D341Med (cell line): Measurements from ENCODE around the gene STK32A.
A peak's percentile ranks its signal among the peaks of the same experiment; 100 is the strongest.

Experiments used
- DNase-seq: peaks from one replicate; pipeline ENCODE4 v3.0.0; 2012; ENCODE audit warnings: low spot score

Gene STK32A

DNA sequence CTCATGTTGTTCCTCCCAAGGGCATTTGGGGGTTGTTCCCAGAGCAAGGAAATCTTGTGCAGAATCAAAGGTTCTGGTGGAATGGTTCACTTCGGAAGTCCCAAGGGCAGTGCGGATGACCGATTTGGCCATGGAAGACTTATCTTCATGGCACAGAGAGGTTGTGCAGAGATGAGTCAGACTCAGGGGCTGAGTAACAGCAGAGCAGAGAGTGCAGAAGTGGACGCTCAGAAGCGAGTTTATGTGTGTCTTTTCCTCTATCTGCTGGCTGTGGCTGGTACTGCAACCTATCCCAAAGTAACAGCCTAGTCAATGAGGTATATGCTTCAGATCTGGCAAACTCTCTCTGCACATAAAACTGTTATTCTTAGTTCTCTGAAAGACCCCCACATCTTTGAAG lies 157.0 kb downstream of the STK32A start:
- peak; percentile 58 for DNase-seq

DNA sequence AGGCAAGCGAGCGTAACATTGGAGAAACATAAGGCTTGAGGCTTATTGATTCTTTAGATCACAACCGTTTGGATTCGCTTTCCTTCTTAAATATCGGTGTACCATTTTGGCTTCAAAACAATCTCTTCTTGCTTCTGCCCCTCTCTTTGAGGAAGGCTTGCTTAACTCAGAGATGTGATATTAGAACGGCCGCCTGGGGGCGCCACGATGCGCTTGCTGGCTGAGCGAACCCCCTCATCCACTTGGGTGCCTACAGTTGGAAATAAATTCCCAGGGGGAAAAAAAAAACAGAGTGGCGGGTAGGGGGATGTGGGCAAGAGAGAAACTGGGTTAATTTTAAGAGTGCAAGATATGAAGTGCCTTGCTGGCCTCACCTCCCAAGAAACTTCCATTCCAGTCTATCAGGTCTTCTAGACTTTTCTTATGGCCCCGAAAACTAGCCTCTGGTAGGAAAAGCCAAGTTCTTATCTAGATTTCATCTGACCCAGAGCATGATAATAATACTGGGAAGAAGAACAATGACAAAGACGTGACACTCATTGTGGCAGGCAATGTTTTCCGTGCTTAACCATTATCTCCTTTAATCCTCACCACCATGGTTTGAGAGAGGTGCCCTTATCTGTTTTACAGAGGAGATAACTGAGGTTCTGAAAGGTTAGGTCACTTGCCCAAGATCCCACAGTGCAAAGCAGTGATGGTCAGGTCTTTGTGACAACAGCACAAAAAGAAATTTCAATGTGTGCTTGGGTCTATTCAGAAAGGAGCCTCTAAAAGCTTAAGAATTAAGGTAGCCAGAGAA lies 159.2 kb downstream of the STK32A start:
- no peak for DNase-seq

DNA sequence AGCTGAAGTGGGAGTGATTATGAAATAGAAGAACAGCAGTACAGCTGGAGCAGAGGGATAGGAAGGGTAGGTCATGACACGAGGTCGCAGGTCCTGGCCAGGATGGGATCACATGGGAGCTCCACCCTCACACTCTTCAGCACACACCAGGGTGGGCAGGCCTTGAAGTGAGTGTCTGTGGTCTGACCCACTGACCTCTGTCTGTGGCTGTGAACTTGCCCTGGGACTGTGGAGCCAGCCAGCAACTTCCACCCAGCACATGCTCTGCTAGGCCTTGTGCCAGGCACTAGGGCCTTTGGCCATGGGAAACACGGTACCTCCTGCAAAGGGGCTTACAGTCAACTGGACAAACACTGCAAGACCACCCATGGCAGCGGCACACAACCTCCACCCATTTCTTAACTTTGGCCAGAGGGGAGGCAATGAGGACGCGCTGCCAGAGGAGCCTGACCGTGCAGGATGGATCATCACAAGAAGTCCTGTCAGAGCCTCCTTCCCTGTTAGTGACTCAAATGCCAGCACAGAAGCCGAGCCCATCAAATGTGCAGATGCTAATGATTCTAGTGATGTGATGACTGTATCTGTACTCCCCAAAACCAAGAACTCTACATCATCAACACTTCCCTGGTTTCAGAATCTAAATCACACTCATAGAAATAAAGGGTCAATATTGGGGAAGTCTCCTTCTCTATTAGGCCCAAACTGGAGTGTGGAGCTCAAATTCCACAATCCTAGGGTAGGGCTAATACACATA lies 161.4 kb downstream of the STK32A start:
- DNase-seq, result no peak

DNA sequence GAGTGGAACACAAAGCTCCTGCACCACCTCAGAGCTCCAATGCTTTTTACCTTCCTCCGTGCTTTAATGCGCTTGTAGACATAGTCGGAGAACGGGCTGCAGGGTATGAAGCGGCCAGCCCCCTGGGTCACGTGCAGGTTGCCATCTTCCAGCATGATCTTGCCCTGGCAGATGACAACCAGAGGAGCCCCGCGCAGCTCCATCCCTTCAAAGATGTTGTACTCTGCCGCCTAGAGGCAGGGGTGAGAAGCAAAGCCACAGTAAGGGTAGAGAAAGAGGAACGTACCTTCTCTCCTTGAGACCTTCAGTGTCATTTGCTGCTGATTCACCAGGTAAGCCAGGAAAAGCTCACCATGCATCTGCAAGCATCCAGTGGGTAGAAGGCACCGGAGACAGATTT lies 162.8 kb downstream of the STK32A start:
- DNase-seq, result no peak

DNA sequence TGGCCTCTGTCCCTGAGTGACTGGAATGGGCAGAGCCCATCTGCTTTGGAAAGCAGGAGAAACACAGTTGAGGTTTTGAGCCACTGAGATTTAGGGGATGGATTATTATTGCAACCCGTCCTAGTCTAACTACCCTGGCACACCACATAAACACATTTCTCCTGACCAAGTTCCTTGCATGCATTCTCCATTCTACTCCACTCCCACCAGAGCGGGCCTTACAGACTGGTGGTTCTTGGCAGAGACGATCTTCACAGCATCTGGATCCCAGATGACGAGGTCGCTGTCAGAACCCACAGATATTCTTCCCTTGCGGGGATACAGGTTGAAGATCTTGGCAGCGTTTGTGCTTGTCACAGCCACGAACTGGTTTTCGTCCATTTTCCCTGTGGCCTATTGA lies 164.0 kb downstream of the STK32A start:
- DNase-seq, result no peak

DNA sequence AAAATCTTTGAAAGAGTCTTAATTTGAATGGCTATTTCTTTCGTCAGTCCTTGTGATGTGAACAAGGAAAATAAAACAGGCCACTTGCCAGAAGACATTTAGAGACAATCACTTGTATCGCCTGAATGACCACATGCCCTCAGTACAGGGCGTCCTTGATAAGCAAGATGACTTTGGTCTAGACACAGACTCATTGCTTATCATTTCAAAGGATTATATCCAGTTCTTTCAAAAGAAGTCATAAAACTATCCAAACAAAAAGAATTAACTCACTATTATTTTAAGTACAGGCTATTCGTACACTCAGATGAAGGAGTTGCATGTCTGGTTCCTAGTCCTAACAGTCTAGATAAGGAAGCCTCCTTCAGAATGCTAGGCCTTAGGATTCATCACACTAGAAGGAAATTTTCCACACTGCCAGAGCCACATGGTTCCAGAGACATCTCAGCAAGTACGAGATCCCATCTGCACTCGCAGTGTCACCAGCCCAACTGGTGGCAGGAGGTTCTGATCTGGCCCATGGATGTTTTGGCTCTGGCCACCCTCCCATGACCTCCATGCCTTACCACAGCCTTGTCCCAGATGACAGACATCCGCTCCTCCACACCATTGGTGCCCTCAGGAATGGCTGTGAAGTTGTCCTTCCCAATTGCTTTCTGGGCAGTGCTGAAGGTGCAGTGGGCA lies 165.4 kb downstream of the STK32A start:
- no peak for DNase-seq

- no peak for DNase-seq
Observed at GRCh38 chr5:147400881-147401280, 166.1 kb downstream of the STK32A start.

- no peak for DNase-seq
Observed at GRCh38 chr5:147403651-147404640, 169.1 kb downstream of the STK32A start.

GRCh38 chr5:147404706-147405105 lies 169.9 kb downstream of the STK32A start:
- DNase-seq, result no peak

GRCh38 chr5:147406636-147407035 lies 171.8 kb downstream of the STK32A start:
- no peak for DNase-seq

- no peak for DNase-seq
Observed at GRCh38 chr5:147407094-147407681, 172.4 kb downstream of the STK32A start.

DNA sequence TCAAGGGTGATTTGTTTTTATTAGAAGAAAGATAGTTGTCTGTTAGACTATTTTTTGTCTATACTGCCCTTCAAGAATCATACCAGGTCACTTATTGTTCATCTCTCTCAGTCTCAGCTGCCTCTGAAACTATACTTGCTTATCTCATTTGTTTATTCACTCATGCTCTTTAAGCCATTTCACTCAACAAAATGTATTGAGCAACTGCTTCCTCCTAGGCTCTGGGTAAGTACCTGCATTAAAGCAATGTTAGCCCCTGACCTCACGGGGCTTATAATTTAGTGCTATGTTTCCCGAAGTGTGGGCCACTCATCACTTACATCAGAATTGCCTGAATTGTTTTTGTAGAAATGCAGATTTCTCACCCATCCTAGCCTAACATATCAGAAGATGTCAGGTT lies 174.2 kb downstream of the STK32A start:
- no peak for DNase-seq

- DNase-seq, result no peak
Observed at GRCh38 chr5:147410496-147411358, 175.9 kb downstream of the STK32A start.

DNA sequence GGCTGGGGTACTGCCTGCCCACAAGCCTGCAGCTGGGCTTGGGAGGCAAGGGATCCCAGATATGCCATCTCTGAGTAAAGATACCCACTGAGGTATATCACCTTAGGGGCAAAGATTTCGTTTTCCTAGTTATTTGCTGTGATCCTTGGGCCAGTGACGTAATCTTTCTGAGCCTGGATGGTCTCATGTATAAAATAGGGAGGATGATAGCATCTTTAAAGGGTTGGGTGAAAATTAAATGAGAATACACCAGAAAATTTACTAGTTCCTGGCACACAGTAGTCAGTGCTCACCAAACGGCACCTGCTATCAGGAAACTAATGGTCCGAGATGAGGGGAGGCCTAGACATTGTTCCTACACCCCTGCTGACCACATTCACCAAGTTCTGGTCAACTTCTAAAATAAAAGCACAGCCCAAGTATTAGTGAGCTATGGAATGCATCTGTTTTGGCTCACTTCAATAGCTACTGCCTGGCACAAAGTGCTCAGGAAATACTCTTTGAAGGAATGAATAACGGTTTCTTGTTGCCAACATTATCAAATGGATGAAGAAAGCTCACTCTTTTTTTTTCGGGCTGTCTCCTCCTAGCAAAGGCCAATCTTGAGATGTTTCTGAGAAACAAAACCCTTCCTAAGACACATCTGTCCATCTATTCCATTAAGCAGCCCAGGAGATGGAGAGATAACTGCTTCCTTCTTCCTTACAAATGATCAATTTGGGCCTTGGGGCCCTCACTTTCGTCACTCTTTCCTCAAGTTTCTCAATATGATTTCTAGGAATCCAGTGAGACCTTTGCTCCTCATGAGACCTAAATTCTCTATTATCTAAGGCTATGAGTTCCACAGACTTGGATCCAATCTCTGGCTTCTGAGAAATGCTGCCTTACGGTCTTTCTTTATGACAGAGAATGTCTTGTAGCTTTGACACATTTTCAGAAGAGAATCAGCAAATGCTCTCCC lies 176.8 kb downstream of the STK32A start:
- DNase-seq, result no peak

GRCh38 chr5:147412561-147412960 lies 177.7 kb downstream of the STK32A start:
- DNase-seq, result no peak

- no peak for DNase-seq
Observed at GRCh38 chr5:147413266-147413665, 178.4 kb downstream of the STK32A start.

DNA sequence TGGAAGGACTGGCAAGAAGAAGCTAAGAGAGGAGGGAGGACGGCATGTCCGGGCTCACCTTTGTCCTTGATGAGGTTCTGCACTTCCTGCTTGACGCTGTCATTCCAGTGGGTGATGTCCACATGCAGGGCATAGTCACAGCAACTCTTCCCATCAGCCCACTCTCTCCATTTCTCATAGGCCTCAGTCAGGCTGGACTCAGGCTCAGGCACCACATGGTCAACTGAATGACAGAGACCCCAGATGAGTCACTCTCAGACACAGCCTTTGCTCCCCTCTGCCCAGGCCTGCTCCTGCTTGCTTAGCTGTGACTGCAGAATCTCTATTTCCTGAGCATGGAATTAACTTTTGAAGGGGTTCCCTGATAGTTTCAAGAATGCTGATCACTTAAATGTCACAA lies 180.8 kb downstream of the STK32A start:
- no peak for DNase-seq

GRCh38 chr5:147417135-147417813 lies 182.4 kb downstream of the STK32A start:
- no peak for DNase-seq

DNA sequence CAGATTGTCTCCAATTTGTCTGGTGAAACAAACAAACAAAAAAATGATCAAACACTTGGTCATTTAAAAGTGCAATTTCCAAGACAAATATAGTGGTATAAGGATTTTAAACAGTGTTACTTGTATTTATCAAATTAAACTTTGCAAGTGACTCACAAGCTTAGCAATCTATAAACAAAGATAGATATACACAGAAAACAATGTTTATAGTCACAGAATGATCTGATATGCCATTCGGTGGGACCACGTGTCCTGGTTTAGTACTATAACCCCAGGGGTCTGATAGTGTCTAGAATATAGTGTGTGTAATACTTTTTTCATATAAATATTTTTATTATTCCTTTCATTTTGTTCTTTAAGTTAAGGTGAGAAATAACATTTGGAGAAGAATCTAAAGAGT lies 183.8 kb downstream of the STK32A start:
- DNase-seq, result no peak
